ENCODE measurements around the gene ACOT8.
"Not testable (repeated sequence)": the region's sequence is repeated elsewhere in the genome, so short reads cannot be mapped to it uniquely, and the experiment has no call there.

ACOT8 gene

DNA sequence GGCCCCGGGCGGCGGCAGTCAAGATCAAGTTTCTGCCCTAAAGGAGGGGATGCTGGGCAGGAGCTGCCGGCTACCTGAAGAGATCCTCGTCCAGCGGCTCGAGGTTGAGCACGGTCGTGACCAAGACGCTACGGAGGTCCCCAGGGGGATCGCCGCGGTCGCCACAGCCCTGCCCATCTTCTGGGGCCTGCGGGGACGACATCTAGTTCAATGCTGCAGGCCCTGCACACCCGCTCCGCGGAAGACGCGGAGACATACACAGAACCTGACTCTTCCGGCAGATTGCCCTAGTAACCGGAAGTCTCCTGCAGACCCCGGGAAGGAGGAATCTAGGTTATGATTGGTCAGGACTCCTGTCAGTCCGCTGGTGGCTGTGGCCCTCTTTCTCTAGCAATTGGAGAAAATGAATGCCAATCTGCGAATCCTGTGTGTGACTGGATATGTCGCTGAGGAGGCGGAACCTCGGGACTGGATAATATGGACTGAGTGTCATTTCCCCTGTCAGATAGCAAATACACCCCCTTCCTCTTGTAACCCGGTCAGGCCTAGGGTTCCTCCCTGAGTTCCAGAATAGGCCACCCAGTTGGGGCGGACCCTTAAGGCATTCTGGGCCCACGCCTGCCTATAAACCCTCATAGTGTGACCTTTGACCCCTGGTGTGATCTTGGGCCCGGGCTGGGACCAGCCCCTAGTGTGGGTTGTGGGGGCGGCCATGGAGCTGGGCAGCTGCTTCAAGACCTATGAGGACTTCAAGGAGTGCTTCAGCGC lies at the start of gene ACOT8, which contains the start of gene ZSWIM3:
TSS of gene ACOT8 (minus strand) at position 279 of the 768 bp plus-strand sequence. CDS start at position 202, 77 bp downstream.
TSS of gene ZSWIM3 (plus strand) at position 501 of the 768 bp plus-strand sequence. CDS start at position 713, 212 bp downstream.
- DNase-seq (ENCODE audit: low read depth), result peak; percentile 80

DNA sequence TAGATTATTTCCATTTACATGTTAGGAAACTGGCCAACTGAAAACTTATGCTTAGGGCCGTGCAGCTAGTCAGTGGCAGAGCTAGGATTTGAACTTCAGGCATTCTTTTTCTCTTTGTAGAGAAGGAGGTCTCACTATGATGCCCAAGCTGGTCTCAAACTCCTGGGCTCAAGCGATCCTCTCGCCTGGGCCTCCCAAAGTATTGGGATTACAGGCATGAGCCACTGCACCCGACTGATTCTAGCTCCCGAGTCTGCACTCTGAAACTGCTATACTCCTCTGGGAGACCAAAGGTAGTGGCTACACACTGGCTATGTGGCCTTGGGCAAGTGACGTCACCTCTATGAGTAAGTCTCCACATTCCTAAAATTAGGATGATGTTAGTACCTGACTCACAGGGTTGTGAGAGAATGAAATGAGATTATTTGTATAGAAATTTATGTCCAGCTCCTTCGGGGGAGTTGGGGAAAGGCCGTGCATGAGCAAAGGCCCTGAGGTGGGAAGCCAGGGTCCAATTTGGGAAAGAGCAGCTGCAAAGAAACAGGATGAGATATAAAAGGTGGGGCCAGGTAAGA lies 48.4 kb upstream of the ACOT8 start:
- no peak for DNase-seq (ENCODE audit: low read depth)

DNA sequence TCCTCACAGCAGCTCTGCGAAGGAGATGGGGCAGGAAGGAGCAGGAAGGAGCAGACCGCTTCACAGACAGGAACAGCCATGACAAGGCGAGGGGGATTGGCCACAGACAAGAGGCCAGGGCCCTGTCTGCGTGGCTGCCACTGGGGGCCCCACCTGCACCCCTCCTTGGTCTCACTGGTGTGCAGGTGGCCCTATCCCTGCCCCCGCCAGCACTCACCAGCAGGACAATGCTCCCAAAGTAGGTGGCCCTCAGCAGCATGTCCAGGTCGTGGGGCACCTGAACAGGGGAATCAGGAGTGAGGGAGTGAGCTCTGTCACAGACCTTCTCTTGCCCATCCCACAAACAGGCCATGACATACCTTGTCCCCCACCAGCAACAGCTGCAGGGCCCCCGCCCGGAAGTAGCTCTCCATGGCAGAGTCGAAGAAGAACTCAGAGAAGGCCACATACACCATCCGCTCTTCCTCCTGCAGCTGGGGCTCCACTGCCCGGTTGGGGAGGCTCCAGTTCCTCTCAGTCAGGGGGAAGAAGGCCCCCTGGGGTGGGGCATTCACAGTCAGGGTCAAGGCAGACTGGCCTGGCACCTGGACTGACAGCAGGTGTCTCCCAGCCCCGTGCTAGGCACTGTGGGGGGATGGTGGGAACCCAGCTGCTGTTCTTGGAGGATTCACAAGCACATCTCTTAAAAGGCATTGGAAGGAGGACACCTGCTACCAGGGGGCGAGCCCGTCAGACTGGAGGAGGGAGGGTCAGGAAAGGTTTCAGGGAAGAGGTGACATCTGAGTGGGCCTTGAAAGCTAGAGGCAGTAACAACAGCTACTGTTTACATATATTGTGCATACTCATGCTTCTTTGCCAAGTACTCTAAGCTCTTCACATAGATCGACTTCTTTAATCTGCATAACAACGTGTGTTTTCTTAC lies 47.7 kb upstream of the ACOT8 start:
- no peak for DNase-seq (ENCODE audit: low read depth)

DNA sequence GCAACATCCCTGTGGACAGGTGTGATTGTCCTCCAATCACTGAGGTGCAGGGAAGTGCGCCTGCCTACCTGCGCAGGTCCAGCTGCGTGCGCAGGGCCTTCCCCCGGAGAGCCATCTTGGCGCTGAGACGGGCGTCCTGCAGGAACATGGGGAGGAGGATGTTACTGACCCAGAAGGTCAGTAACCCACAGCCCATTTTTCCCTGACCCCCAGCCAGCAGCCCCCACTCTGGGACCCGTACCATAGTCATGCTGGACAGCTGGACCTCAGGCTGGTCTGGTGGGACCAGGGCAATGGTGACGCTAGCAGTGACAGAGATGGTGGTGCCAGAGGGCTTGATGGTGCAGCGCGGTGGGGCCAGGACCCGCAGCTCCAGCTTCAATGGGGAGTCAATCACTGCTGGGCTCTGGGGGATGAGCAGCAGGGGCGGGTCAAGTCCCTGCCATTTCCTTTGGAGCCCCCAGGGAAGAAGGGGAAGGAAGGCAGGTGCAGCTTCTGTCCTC lies 45.1 kb upstream of the ACOT8 start:
- no peak for DNase-seq (ENCODE audit: low read depth)

DNA sequence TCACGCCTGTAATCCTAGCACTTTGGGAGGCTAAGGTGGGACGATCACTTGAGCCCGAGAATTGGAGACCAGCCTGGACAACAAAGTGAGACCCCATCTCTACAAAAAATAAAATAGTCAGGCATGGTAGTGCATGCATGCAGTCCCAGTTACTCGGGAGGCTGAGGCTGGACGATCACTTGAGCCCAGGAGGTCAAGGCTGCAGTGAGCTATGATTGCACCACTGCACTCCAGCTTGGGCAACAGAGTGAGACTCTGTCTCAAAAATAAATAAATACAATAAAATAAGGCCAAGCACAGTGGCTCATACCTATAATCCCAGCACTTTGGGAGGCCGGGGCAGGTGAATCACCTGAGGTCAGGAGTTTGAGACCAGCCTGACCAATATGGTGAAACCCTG lies 44.1 kb upstream of the ACOT8 start:
- not testable (repeated sequence) for DNase-seq (ENCODE audit: low read depth)

DNA sequence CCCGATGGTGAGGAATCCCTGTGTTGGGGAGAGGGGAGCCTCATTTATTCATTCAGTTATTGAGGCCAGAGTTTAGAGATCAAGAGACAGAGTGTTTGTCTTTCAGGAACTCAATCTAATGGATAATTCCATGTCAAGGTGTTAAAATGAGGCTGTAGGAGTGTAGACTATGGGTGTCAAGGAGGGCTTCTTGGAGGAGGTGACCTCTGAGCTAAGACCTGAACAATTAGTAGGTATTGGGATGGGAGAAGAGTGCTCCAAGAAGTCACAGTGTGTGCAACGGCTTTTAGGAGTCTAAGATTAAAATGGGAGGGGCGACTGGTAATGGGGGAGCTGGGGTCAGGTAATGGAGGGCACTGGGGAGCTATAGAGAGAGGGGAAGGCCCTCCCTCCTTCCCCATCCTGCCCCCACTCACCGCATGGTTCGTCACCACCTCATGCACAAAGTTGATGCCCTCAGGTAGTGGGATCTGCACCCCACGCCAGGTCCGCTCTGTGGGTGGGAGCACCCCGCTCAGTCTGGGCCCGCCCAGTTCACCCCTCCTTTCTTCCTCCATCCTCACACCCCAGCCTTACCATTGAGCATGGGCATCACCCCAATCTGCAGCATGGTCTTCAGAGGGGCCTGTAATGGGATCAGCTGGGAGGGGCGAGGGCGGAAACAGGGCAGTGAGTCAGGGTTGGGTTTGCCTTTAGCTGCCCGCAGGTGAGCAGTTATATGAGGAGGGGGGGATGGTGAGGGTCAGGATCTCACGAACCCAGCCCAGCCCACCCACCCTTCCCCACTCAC lies 42.0 kb upstream of the ACOT8 start:
- DNase-seq (ENCODE audit: low read depth), result no peak

DNA sequence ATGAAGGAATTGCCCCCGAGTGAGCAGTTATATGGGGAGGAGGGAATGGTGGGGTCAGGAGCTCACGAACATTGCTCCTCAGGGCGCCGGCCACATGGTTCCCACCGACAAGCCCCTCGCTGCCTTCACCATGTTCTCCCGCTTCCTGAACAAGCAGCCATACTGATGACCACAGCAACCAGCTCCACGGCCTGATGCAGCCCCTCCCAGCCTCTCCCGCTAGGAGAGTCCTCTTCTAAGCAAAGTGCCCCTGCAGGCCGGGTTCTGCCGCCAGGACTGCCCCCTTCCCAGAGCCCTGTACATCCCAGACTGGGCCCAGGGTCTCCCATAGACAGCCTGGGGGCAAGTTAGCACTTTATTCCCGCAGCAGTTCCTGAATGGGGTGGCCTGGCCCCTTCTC lies 41.1 kb upstream of the ACOT8 start:
- DNase-seq (ENCODE audit: low read depth), result no peak

DNA sequence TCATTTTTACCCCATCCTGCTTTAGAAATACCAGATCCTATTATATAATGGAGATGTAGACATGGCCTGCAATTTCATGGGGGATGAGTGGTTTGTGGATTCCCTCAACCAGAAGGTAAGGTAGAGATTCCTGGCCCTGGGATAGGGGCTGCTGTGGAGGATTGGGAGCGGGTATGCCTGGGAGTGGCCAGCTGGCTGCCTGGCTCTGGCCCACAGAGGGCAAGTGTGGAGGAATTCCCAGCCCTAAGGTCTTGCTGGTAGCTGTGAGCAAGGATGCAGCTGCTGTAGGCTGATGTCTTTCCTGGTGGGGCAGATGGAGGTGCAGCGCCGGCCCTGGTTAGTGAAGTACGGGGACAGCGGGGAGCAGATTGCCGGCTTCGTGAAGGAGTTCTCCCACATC lies 40.5 kb upstream of the ACOT8 start:
- DNase-seq (ENCODE audit: low read depth), result no peak

DNA sequence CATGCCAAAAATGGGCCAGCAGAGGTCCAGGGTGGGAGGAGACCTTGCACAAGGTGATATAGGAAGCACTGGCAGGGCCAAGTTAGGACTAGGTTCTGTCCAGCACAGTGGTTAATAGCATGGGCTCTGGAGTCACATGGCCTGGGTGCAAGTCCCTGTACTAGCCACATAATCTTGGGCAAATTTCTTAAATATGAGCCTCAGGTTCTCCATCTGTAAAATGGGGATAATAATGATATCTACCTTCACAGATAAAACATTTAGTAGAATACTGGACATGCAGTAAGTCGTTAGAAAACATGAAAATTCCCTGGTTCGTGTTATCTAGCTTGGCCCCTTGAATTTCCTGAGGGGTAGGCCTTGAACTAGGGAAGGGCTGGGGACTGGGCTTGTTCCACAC lies 40.1 kb upstream of the ACOT8 start:
- no peak for DNase-seq (ENCODE audit: low read depth)

DNA sequence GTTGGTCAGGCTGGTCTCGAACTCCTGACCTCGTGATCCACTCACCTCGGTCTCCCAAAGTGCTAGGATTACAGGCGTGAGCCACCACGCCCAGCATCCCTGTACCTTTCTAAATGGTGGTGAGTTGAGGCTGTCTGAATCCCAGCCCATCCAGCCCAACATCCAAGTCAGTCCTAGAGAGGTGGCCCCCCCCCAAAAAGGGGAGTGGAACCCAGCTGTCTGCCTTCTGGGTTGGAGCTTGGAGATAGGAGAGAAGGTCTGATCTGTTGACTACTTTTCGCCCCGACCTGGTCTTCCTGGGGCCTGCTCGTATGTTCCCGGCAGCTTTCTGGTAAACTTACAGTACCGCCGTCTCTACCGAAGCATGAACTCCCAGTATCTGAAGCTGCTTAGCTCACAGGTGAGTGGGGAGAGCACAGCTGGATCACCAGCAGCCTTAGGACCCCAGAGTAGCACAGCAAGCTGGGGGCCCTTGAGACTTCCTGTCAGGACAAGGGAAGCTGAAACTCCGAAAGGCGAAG lies 39.5 kb upstream of the ACOT8 start:
- DNase-seq (ENCODE audit: low read depth), result no peak

DNA sequence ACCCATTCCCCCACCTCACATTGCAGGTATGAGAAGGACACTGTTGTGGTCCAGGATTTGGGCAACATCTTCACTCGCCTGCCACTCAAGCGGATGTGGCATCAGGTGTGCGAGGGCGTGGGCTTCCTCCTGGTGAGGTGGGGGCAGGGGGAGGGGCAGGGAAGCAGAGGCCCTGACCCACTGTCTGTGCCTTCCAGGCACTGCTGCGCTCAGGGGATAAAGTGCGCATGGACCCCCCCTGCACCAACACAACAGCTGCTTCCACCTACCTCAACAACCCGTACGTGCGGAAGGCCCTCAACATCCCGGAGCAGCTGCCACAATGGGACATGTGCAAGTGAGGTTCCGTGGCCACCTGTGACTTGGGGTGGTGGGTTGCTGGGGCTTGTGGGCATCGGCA lies 37.6 kb upstream of the ACOT8 start:
- DNase-seq (ENCODE audit: low read depth), result no peak

DNA sequence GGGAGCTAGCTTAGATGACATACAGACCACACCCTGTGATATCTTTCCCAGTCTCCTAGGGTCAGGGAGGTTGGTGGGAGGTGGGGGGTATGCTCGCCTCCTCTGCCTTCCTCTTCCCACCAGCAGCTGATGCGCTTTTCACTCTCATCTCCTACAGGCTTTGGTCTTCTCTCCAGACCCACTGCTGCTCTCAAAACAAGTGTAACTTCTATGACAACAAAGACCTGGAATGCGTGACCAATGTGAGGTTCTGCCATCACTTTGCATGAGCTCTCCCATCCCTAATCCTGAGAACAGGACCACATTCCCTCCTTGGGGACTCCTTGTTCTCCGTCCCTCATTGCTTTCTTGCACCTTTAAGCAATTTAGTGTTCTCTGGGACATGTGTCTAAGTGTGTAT lies 36.6 kb upstream of the ACOT8 start:
- no peak for DNase-seq (ENCODE audit: low read depth)

DNA sequence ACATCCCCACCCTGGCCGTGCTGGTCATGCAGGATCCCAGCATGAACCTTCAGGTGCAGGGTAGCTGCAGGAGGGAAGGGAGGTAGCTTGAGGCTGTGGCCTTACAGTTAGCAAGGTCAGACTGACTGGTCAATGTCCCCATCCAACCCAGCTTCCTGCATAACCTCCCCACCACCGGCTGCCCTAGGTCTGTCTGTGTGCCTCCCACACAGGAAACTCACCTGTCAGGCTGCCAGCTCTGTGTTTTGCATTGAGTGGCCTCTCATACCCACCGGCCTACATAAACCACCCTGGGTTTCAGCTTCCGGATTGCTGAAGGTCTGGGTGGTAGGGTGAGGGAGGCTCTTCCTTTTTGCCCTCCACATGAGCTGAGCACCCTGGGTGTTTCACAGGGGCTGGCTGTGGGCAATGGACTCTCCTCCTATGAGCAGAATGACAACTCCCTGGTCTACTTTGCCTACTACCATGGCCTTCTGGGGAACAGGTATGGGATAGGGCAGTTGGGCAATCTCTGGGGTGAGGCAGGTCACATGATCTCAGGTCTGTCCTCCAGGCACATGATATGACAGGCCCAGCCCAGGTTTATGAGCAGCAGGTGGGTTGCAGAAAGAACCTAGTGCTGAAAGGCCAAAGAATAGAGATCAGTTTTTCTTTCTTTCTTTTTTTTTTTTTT lies 35.8 kb upstream of the ACOT8 start:
- DNase-seq (ENCODE audit: low read depth), result peak; percentile 8

DNA sequence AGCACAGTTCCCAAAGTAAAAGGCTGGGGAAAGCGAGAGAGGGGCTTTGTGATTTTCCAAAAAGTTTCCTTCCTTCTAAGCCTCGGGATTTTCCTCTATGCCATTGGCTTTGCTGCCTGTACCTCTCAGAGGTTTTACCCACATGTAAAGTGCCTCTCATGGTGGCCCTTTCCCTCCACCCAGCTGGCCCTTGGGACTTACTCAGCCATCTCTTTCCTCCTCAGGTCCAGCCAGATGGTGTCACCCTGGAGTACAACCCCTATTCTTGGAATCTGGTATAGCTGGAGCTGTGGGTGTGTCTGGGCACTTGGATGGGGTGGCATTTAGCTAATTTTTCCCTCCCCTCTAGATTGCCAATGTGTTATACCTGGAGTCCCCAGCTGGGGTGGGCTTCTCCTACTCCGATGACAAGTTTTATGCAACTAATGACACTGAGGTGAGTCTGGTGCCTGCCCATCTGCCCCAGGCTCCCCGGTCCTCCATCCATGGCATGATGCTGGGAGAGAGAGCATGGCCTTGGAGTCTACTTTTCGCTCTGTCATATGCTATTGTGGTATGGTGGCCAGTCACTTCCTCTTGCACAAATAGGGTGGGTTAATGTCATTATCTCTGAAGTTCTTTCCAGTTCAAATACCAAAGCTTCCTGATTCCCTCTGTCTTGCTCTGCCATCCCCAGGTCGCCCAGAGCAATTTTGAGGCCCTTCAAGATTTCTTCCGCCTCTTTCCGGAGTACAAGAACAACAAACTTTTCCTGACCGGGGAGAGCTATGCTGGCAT lies 35.0 kb upstream of the ACOT8 start:
- no peak for DNase-seq (ENCODE audit: low read depth)

DNA sequence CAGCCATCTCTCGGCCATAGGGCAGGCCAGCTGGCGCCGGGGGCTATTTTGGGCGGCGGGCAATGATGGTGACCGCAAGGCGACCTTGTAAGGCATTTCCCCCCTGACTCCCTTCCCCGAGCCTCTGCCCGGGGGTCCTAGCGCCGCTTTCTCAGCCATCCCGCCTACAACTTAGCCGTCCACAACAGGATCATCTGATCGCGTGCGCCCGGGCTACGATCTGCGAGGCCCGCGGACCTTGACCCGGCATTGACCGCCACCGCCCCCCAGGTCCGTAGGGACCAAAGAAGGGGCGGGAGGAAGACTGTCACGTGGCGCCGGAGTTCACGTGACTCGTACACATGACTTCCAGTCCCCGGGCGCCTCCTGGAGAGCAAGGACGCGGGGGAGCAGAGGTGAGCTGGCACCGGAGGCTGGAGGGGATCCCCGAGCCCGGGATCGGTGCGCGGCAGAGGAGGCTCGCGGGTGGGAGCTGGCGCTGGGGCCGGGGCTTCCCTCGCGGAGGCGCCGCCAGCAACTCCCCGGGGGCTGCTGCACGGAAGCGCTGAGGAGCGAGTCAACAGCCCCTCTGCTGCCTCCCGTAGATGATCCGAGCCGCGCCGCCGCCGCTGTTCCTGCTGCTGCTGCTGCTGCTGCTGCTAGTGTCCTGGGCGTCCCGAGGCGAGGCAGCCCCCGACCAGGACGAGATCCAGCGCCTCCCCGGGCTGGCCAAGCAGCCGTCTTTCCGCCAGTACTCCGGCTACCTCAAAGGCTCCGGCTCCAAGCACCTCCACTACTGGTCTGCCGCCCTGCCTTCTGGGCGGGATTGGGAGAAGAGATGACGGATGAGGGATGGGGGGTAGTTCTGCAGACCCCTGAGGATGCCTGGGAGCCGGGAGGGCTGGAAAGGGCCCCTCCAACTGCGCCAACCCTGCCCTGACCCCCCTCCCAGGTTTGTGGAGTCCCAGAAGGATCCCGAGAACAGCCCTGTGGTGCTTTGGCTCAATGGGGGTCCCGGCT lies 34.1 kb upstream of the ACOT8 start, which contains the start of the genes CTSA and NEURL2:
TSS of gene CTSA (plus strand) at position 351 of the 999 bp plus-strand sequence. CDS start at position 585, 234 bp downstream.
TSS of gene NEURL2 (minus strand) at position 224 of the 999 bp plus-strand sequence. CDS start at position 7, 217 bp downstream.
- DNase-seq (ENCODE audit: low read depth), result peak; percentile 79

DNA sequence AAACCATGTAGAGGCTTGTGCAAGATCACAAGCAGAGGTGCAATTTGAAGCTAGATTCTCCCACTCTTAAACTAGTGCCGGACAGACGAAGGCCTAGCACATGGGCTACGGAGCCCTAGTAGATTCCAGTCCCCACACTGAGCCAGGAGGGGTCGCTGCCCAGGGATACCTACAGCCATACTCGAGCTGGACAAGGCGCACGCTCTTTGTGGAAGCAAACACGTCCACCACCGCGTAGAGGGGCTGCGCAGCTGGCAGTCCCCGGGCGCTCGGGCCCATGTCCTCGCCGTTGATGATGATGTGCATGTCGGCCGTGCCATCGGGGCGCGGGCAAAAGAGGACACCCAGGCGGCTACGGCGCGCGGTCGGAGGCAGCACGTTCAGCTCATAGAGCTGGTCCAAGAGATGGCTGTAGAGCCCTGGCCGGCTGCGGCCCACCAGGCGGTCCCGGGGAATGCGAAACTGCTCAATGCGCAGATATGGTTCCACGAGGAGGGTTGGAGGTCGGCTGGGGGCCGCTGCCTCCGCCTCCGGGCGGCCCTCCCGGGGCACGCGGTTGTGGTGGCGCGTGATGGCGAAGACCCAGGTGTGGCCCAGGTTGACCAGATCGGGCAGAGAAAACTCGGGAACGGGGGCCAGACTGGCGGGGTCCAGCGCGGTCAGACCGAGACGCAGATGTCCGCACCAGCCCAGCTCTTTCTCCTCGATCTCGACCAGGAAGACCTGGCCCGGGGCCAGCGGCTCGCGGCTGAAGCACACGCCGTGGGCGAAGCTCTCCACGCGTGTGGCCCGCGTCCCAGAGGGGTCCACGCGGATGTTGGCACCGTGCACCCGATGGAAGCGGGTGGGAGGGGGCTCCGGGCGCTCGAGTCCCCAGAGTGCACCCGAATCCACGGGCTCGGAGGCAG lies 33.1 kb upstream of the ACOT8 start:
- DNase-seq (ENCODE audit: low read depth), result peak; percentile 49

DNA sequence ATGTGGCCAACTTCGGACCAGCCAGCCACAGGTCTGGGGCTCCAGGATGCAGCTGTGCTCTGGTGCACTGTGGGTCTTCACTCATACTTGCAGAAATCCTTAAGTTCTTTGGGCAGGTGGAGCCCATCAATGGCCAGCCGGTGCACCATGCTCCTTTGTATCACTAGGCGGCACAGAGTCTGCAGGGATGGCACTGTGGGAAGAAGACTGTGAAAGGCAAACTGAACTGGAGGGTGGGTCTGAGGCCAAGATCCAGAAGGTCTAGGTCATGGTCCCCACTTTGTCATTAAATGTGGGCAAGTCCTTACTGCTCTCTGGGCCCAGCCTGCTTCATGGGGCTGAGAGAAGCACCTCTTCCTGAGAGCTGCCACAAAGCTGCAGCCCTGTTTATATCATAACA lies 31.5 kb upstream of the ACOT8 start:
- DNase-seq (ENCODE audit: low read depth), result no peak

All from activated T-cell treated with anti-CD3 and anti-CD28 coated beads for 48 hours (primary cell).